WTC11 (cell line): ENCODE measurements around the gene VDR. TPM values are rescaled to one million over a fixed set of nuclear protein-coding genes. Genes with fewer than 3 reads are reported as not detected.

Experiments
- ATAC-seq: fragments of 200-7000 bp; cut with Tn5 transposase; 2 replicates; pipeline ENCODE4 v1.10.0; 2021; ENCODE audit warnings: mild to moderate bottlenecking, moderate library complexity
- CTCF ChIA-PET: fragments of 300-600 bp; sonication (Branson Sonifier 250); formaldehyde crosslinking; loops from one replicate; lab custom pipeline; 2021; ENCODE audit warnings: antibody characterized with exemption; lab: Charles Lee
- POLR2A ChIA-PET: fragments of 350-600 bp; sonication (Branson Sonifier 250); formaldehyde crosslinking; loops from one replicate; lab custom pipeline; 2021; ENCODE audit warnings: antibody characterized with exemption; lab: Charles Lee
- DNase-seq: peaks from one replicate; pipeline ENCODE4 v3.0.0; 2021; ENCODE audit warnings: low spot score
- H3K27ac Mint-ChIP-seq: 2 replicates; pipeline ENCODE4 v1.8.0; 2021; ENCODE audit warnings: mixed read lengths
- H3K27me3 Mint-ChIP-seq: 2 replicates; pipeline ENCODE4 v1.8.0; 2021; ENCODE audit warnings: low read depth, mild to moderate bottlenecking, moderate library complexity, mixed read lengths
- H3K36me3 Mint-ChIP-seq: 2 replicates; pipeline ENCODE4 v1.8.0; 2021; ENCODE audit warnings: mixed read lengths
- H3K4me1 Mint-ChIP-seq: 2 replicates; pipeline ENCODE4 v1.8.0; 2022; ENCODE audit warnings: mixed read lengths
- H3K4me3 Mint-ChIP-seq: 2 replicates; pipeline ENCODE4 v1.8.0; 2021; ENCODE audit warnings: mild to moderate bottlenecking, moderate library complexity, mixed read lengths
- H3K9me3 Mint-ChIP-seq: 2 replicates; pipeline ENCODE4 v1.8.0; 2021; ENCODE audit warnings: mixed read lengths
- ATF1 ChIP-seq: sonication (generic); formaldehyde crosslinking; IDR thresholded peaks from 2 replicates; pipeline ENCODE4 v1.8.1; 2023; ENCODE audit warnings: mild to moderate bottlenecking, moderate library complexity, missing genetic modification reagents
- ATF3 ChIP-seq: sonication (generic); formaldehyde crosslinking; conservative IDR thresholded peaks from 2 replicates; pipeline ENCODE4 v1.8.1; 2022; ENCODE audit warnings: mild to moderate bottlenecking, missing genetic modification reagents
- E2F1 ChIP-seq: sonication (generic); formaldehyde crosslinking; IDR thresholded peaks from 2 replicates; pipeline ENCODE4 v1.8.0; 2022; ENCODE audit warnings: mild to moderate bottlenecking, missing genetic modification reagents
- EMX1 ChIP-seq: fragments of 250-450 bp; sonication (Bioruptor Pico); IDR thresholded peaks from 2 replicates; pipeline ENCODE4 v1.8.0; 2021; ENCODE audit warnings: mild to moderate bottlenecking
- FOXP1 ChIP-seq: sonication (generic); formaldehyde crosslinking; IDR thresholded peaks from 2 replicates; pipeline ENCODE4 v1.8.0; 2022; ENCODE audit warnings: missing genetic modification reagents, mild to moderate bottlenecking, moderate library complexity, borderline replicate concordance
- HMGA2 ChIP-seq: fragments of 250-450 bp; sonication (Bioruptor Pico); IDR thresholded peaks from 2 replicates; pipeline ENCODE4 v1.4.0; 2021; ENCODE audit warnings: mild to moderate bottlenecking, moderate library complexity
- KAT7 ChIP-seq: sonication (generic); formaldehyde crosslinking; IDR thresholded peaks from 2 replicates; pipeline ENCODE4 v1.8.1; 2023; ENCODE audit warnings: missing genetic modification reagents, mild to moderate bottlenecking, borderline replicate concordance
- OVOL2 ChIP-seq: fragments of 250-450 bp; sonication (Bioruptor Pico); IDR thresholded peaks from 2 replicates; pipeline ENCODE4 v1.9.0; 2021; ENCODE audit warnings: mild to moderate bottlenecking, borderline replicate concordance
- RELA ChIP-seq: sonication (generic); formaldehyde crosslinking; IDR thresholded peaks from 2 replicates; pipeline ENCODE4 v1.8.1; 2022; ENCODE audit warnings: missing genetic modification reagents, mild to moderate bottlenecking, borderline replicate concordance
- SOX15 ChIP-seq: fragments of 250-450 bp; sonication (Bioruptor Pico); IDR thresholded peaks from 2 replicates; pipeline ENCODE4 v1.9.0; 2021; ENCODE audit warnings: mild to moderate bottlenecking
- TEAD1 ChIP-seq: sonication (generic); formaldehyde crosslinking; IDR thresholded peaks from 2 replicates; pipeline ENCODE4 v1.8.0; 2022; ENCODE audit warnings: mild to moderate bottlenecking, missing genetic modification reagents
- ZNF317 ChIP-seq: sonication (generic); formaldehyde crosslinking; IDR thresholded peaks from 2 replicates; pipeline ENCODE4 v1.8.1; 2023; ENCODE audit warnings: low read depth, mild to moderate bottlenecking, moderate library complexity, missing genetic modification reagents, borderline replicate concordance
- ZNF416 ChIP-seq: fragments of 250-450 bp; sonication (Bioruptor Pico); IDR thresholded peaks from 2 replicates; pipeline ENCODE4 v1.9.0; 2021; ENCODE audit warnings: mild to moderate bottlenecking, inconsistent platforms
- ZNF423 ChIP-seq: fragments of 250-450 bp; sonication (Bioruptor Pico); IDR thresholded peaks from 2 replicates; pipeline ENCODE4 v2.1.2; 2022; ENCODE audit warnings: mild to moderate bottlenecking, moderate library complexity
- total RNA-seq: library from RNA; stranded (reverse); gene quantifications from 3 replicates; pipeline ENCODE4 v1.2.3, GENCODE V29; 2021
- TF ChIP-seq, protein P1 (sequence below): sonication (generic); formaldehyde crosslinking; IDR thresholded peaks from 2 replicates; pipeline ENCODE4 v1.8.1; 2023; ENCODE audit warnings: mild to moderate bottlenecking, moderate library complexity, missing genetic modification reagents
- TF ChIP-seq, protein P2 (sequence below): sonication (generic); formaldehyde crosslinking; IDR thresholded peaks from 2 replicates; pipeline ENCODE4 v1.8.1; 2022; ENCODE audit warnings: mild to moderate bottlenecking, moderate library complexity, missing genetic modification reagents
- TF ChIP-seq, protein P3 (sequence below): sonication (generic); formaldehyde crosslinking; IDR thresholded peaks from 2 replicates; pipeline ENCODE4 v1.8.1; 2022; ENCODE audit warnings: mild to moderate bottlenecking, missing genetic modification reagents, moderate library complexity, borderline replicate concordance
- TF ChIP-seq, protein P4 (sequence below): sonication (generic); formaldehyde crosslinking; IDR thresholded peaks from 2 replicates; pipeline ENCODE4 v1.8.1; 2023; ENCODE audit warnings: mild to moderate bottlenecking, missing genetic modification reagents, borderline replicate concordance

VDR gene
- total RNA-seq, 1 experiment from 2014 or later, result 1.3 TPM

- TF ChIP-seq ZNF416 (CRISPR knock-in tag) (no peak), KAT7 (CRISPR knock-in tag) (0 out of 2 replicates have a peak, but pooled peaks have one; percentile 48), TEAD1 (CRISPR knock-in tag) (peak; percentile 63; the same call in 1 of the 2 replicates), ZNF423 (CRISPR knock-in tag) (peak; percentile 12; the same call in 1 of the 2 replicates), HMGA2 (CRISPR knock-in tag) (no peak), E2F1 (no peak), ZNF317 (CRISPR knock-in tag) (no peak)
- TF ChIP-seq, protein P1, sequence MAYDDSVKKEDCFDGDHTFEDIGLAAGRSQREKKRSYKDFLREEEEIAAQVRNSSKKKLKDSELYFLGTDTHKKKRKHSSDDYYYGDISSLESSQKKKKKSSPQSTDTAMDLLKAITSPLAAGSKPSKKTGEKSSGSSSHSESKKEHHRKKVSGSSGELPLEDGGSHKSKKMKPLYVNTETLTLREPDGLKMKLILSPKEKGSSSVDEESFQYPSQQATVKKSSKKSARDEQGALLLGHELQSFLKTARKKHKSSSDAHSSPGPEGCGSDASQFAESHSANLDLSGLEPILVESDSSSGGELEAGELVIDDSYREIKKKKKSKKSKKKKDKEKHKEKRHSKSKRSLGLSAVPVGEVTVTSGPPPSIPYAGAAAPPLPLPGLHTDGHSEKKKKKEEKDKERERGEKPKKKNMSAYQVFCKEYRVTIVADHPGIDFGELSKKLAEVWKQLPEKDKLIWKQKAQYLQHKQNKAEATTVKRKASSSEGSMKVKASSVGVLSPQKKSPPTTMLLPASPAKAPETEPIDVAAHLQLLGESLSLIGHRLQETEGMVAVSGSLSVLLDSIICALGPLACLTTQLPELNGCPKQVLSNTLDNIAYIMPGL (CRISPR knock-in tag), result peak; percentile 84; the same call in 1 of the 2 replicates
- TF ChIP-seq, protein P2, sequence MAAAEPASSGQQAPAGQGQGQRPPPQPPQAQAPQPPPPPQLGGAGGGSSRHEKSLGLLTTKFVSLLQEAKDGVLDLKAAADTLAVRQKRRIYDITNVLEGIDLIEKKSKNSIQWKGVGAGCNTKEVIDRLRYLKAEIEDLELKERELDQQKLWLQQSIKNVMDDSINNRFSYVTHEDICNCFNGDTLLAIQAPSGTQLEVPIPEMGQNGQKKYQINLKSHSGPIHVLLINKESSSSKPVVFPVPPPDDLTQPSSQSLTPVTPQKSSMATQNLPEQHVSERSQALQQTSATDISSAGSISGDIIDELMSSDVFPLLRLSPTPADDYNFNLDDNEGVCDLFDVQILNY (CRISPR knock-in tag), result 0 out of 2 replicates have a peak, but pooled peaks have one; percentile 11
- TF ChIP-seq, all 79 proteins: peak for 5
- Mint-ChIP-seq H3K9me3 (no peaks in the 10 kb centered on the region), H3K4me3 (peak overlapping the region; percentile 78), H3K27ac (no peak overlapping the region), H3K36me3 (no peaks in the 10 kb centered on the region; the same call in 1 of the 2 replicates), H3K4me1 (peaks cover 59% of the 10 kb centered on the region), H3K27me3 (peaks cover 12% of the 10 kb centered on the region)
- peak; percentile 51 for ATAC-seq
- ChIA-PET CTCF (interaction anchor here (0.6 to 7.6 kb wide), 15 partner anchors 9 to 933 kb away, joined by 3 to 134 read pairs (median 5); partner anchors contain the start of genes RAPGEF3 and VDR), POLR2A (interaction anchor here (0.6 to 1.7 kb wide), 4 partner anchors 8 to 1564 kb away, joined by 3 to 8 read pairs (median 4); no protein-coding TSS in a partner anchor)
- peak; percentile 77 for DNase-seq
Observed at GRCh38 chr12:47819138-47819895, 85.5 kb downstream of the VDR start.

DNA sequence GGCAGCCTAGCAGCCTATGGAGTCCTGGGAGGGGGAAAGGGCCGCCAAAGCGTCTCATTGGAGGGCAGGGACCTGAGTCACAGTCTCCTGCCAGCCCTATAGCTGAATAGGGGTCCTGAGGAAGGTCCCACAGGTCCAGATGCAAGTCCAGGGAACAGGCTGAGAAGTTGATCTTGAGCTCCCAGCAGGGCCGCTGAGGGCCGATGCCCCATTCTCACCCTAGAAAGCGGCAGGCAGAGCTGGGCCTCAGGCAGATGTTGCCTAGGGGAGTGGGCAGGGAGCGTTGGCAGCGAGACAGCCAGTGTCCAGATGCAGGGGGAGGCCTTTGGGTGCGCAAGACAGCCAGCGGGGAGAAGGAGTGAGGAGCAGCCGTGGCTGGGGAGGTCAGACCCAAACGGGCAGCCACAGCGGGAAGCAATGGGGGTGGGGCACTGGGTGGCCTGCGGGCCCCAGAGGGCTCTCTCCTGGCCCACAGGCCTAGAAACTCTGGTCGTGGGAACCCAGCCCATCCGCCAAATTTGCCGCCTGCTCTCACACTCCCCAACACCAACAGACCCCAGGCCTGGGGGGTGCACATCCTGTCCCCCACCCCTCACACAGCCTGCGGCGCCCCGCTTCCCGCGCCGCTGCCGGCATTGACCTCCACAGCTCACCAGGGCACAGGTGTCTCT is 86.2 kb downstream of the VDR start:
- Mint-ChIP-seq H3K9me3 (no peaks in the 10 kb centered on the region), H3K4me1 (peaks cover 64% of the 10 kb centered on the region), H3K36me3 (no peaks in the 10 kb centered on the region; the same call in 1 of the 2 replicates), H3K4me3 (peak overlapping the region; percentile 78), H3K27ac (peak overlapping the region; percentile 81), H3K27me3 (peaks cover 12% of the 10 kb centered on the region)
- no peak for ATAC-seq
- ChIA-PET CTCF (interaction anchor here (0.6 to 7.6 kb wide), 11 partner anchors 8 to 934 kb away, joined by 3 to 134 read pairs (median 5); partner anchors contain the start of genes RAPGEF3 and VDR), POLR2A (interaction anchor here (0.6 to 1.7 kb wide), 5 partner anchors 9 to 1563 kb away, joined by 3 to 8 read pairs (median 4); no protein-coding TSS in a partner anchor)
- TF ChIP-seq RELA (CRISPR knock-in tag) (no peak), OVOL2 (no peak), FOXP1 (no peak), EMX1 (CRISPR knock-in tag) (no peak)
- no peak for DNase-seq

DNA sequence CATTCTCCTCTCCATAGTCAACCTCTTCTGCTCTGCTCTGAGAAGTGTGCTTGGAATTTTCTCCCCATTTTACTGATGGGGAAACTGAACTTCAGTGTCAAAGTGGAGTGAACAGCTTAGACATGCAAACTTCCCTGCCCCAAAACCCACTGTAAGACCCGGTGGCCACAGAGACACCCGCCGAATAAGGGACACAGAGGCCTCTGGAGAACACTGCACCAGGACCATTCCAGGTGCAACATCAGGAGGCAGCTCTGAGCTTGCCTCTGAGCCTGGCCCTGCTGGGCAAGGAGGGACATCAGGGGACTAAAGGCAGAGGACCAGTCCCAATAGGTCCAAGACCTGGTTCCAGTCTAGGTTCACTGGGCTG is 86.8 kb downstream of the VDR start:
- CTCF ChIA-PET, result interaction anchor here (1.0 to 7.6 kb wide), 10 partner anchors 10 to 124 kb away, joined by 3 to 134 read pairs (median 18); partner anchors contain the start of gene RAPGEF3
- H3K27ac Mint-ChIP-seq, result peak overlapping the region; percentile 81
- H3K9me3 Mint-ChIP-seq, result no peaks in the 10 kb centered on the region
- H3K36me3 Mint-ChIP-seq, result no peaks in the 10 kb centered on the region; the same call in 1 of the 2 replicates
- ATAC-seq (no peak), DNase-seq (no peak)
- peaks cover 69% of the 10 kb centered on the region for H3K4me1 Mint-ChIP-seq
- POLR2A ChIA-PET, result interaction anchor here (0.7 to 1.1 kb wide), 3 partner anchors 11 to 20 kb away, joined by 3 to 4 read pairs (median 4); no protein-coding TSS in a partner anchor
- TF ChIP-seq ATF3 (CRISPR knock-in tag), result no peak
- TF ChIP-seq SOX15 (CRISPR knock-in tag), result no peak
- TF ChIP-seq, protein P3, sequence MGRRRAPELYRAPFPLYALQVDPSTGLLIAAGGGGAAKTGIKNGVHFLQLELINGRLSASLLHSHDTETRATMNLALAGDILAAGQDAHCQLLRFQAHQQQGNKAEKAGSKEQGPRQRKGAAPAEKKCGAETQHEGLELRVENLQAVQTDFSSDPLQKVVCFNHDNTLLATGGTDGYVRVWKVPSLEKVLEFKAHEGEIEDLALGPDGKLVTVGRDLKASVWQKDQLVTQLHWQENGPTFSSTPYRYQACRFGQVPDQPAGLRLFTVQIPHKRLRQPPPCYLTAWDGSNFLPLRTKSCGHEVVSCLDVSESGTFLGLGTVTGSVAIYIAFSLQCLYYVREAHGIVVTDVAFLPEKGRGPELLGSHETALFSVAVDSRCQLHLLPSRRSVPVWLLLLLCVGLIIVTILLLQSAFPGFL (CRISPR knock-in tag), result no peak
- no peak for TF ChIP-seq ATF1 (CRISPR knock-in tag)
- TF ChIP-seq, protein P4, sequence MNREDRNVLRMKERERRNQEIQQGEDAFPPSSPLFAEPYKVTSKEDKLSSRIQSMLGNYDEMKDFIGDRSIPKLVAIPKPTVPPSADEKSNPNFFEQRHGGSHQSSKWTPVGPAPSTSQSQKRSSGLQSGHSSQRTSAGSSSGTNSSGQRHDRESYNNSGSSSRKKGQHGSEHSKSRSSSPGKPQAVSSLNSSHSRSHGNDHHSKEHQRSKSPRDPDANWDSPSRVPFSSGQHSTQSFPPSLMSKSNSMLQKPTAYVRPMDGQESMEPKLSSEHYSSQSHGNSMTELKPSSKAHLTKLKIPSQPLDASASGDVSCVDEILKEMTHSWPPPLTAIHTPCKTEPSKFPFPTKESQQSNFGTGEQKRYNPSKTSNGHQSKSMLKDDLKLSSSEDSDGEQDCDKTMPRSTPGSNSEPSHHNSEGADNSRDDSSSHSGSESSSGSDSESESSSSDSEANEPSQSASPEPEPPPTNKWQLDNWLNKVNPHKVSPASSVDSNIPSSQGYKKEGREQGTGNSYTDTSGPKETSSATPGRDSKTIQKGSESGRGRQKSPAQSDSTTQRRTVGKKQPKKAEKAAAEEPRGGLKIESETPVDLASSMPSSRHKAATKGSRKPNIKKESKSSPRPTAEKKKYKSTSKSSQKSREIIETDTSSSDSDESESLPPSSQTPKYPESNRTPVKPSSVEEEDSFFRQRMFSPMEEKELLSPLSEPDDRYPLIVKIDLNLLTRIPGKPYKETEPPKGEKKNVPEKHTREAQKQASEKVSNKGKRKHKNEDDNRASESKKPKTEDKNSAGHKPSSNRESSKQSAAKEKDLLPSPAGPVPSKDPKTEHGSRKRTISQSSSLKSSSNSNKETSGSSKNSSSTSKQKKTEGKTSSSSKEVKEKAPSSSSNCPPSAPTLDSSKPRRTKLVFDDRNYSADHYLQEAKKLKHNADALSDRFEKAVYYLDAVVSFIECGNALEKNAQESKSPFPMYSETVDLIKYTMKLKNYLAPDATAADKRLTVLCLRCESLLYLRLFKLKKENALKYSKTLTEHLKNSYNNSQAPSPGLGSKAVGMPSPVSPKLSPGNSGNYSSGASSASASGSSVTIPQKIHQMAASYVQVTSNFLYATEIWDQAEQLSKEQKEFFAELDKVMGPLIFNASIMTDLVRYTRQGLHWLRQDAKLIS, result no peak
- H3K27me3 Mint-ChIP-seq, result peaks cover 11% of the 10 kb centered on the region
- H3K4me3 Mint-ChIP-seq, result peak overlapping the region; percentile 78
